Stomach (tissue), 9 donors: Measurements from ENCODE around the gene FCHO2. TPM values are rescaled to one million over a fixed set of nuclear protein-coding genes. Genes with fewer than 3 reads are reported as not detected.

Experiments
- DNase-seq, 2 donors: peaks; one replicate each; pipeline versions ENCODE4 v3.0.0 to v3.0.0-alpha.2; 2013 to 2019
- H3K27ac ChIP-seq, 5 donors: fragments of 200-600 bp in 4 of 5; sonication (generic) in 4 of 5; one replicate each; pipeline ENCODE4 v1.5.1; 2013 to 2019; ENCODE audit warnings: mild to moderate bottlenecking in 1 of 5, moderate library complexity in 1 of 5
- H3K27me3 ChIP-seq, 3 donors: fragments of 200-600 bp; sonication (generic); one replicate each; pipeline ENCODE4 v1.5.1; 2017 to 2019; ENCODE audit warnings: mixed run types in 1 of 3
- H3K36me3 ChIP-seq, 4 donors: fragments of 200-600 bp; sonication (generic); 1 replicate in 3 of 4; 2 replicates in 1 of 4; pipeline ENCODE4 v1.5.1; 2016 to 2019
- H3K4me1 ChIP-seq, 4 donors: fragments of 200-600 bp; sonication (generic); one replicate each; pipeline ENCODE4 v1.5.1; 2016 to 2019
- H3K4me3 ChIP-seq, 4 donors: fragments of 200-600 bp; sonication (generic) in 3 of 4; one replicate each; pipeline ENCODE4 v1.5.1; 2016 to 2019; ENCODE audit warnings: mild to moderate bottlenecking in 1 of 4
- H3K9me3 ChIP-seq, 4 donors: fragments of 200-600 bp; sonication (generic); one replicate each; pipeline ENCODE4 v1.5.1; 2016 to 2019
- EP300 ChIP-seq: sonication (generic); formaldehyde crosslinking; IDR thresholded peaks from one replicate; pipeline ENCODE4 v1.6.1; 2017; ENCODE audit warnings: antibody characterized with exemption
- POLR2A ChIP-seq, 4 donors: fragments of 450-650 bp; IDR thresholded peaks; one replicate each; pipeline ENCODE4 v1.6.1; 2016; ENCODE audit warnings: antibody characterized with exemption in 4 of 4, control low read depth in 2 of 4, mild to moderate bottlenecking in 1 of 4, moderate library complexity in 1 of 4
- POLR2AphosphoS5 ChIP-seq, 3 donors: sonication (generic); formaldehyde crosslinking; IDR thresholded peaks; one replicate each; pipeline ENCODE4 v1.6.1; 2016; ENCODE audit warnings: antibody characterized with exemption in 3 of 3
- WGBS, 5 donors: extraction: QIAGEN DNeasy Blood & Tissue Kit in 3 of 5; methylation state at CpG; one replicate each; pipeline versions ENCODE4 v1.1.5 to v1.1.7; 2013 to 2018; 5-methylcytosine and 5-hydroxymethylcytosine counted together
- intact Hi-C: fragments of 100-400 bp; cut with DNase I; formaldehyde crosslinking; loops from one replicate; pipeline ENCODE4 v1.15.1; 2023; ENCODE audit warnings: low total_unique reads
- polyA plus RNA-seq, 3 donors: library from polyadenylated mRNA; stranded (reverse); fragments of 200-250 nt; gene quantifications; one replicate each; pipeline ENCODE4 v1.2.3, GENCODE V29; 2013
- total RNA-seq, 5 donors: library from RNA; depleted of rRNA; stranded (reverse); fragments of >200 nt; gene quantifications; one replicate each; pipeline versions ENCODE4 v1.1.0 to v1.2.3, GENCODE V29; 2014 to 2016
- TF ChIP-seq, protein P1 (sequence below), 7 experiments: fragments of 450-650 bp in 4 of 7; fragments of 200-600 bp in 3 of 7; sonication (generic) in 3 of 7; IDR thresholded peaks; one replicate each; pipeline ENCODE4 v1.5.1; 2016 to 2019; ENCODE audit warnings: antibody characterized with exemption in 7 of 7, control low read depth in 2 of 7, mild to moderate bottlenecking in 1 of 7
- donor health status: healthy with polysubstance abuse.
- donor health status: Bipolar disorder and iron deficiency.
- donor health status: healthy.

The FCHO2 gene
- total and polyA plus RNA-seq, 8 donors = 6.9 to 46.1 (median 13.8) TPM

DNA sequence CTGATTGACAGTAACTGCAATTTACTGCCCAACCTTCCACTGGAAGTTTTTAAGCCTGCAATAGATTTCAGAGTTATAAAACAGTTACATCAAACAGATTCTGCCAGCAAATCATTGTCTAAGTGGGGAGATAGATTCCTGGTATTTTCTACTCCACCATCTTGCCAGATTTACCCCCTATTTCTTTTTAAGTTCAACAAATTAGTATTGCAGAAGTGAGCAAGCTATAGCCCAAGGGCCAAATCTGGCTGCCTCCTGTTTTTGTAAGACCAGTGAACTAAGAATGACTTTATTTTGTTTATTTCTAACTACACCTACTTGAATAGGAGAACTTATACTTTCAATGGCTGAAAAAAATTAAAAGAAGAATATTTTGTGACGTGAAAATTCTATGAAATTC, 155.7 kb downstream of the FCHO2 start:
- H3K4me1 ChIP-seq = peaks cover 0 to 5% (median 0%) of the 10 kb centered on the region in 4 donors
- no peak for TF ChIP-seq POLR2AphosphoS5 (IDR thresholded peaks at IDR 0.05)
- TF ChIP-seq, protein P1, sequence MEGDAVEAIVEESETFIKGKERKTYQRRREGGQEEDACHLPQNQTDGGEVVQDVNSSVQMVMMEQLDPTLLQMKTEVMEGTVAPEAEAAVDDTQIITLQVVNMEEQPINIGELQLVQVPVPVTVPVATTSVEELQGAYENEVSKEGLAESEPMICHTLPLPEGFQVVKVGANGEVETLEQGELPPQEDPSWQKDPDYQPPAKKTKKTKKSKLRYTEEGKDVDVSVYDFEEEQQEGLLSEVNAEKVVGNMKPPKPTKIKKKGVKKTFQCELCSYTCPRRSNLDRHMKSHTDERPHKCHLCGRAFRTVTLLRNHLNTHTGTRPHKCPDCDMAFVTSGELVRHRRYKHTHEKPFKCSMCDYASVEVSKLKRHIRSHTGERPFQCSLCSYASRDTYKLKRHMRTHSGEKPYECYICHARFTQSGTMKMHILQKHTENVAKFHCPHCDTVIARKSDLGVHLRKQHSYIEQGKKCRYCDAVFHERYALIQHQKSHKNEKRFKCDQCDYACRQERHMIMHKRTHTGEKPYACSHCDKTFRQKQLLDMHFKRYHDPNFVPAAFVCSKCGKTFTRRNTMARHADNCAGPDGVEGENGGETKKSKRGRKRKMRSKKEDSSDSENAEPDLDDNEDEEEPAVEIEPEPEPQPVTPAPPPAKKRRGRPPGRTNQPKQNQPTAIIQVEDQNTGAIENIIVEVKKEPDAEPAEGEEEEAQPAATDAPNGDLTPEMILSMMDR (IDR thresholded peaks at IDR 0.05) = no peak
- TF ChIP-seq EP300 = no peak
- TF ChIP-seq POLR2A (IDR thresholded peaks at IDR 0.05) = no peak
- intact Hi-C loops = no loop called here
- peaks cover 0 to 6% (median 0%) of the 10 kb centered on the region in 4 donors for H3K9me3 ChIP-seq
- H3K27ac ChIP-seq = no peak overlapping the region
- H3K36me3 ChIP-seq = no peaks in the 10 kb centered on the region
- WGBS, 5 donors = 87 to 97% (median 91%) methylated on average over 1 of the region's 1 CpG
- no peak for DNase-seq
- no peak overlapping the region for H3K4me3 ChIP-seq
- H3K27me3 ChIP-seq = no peaks in the 10 kb centered on the region

DNA sequence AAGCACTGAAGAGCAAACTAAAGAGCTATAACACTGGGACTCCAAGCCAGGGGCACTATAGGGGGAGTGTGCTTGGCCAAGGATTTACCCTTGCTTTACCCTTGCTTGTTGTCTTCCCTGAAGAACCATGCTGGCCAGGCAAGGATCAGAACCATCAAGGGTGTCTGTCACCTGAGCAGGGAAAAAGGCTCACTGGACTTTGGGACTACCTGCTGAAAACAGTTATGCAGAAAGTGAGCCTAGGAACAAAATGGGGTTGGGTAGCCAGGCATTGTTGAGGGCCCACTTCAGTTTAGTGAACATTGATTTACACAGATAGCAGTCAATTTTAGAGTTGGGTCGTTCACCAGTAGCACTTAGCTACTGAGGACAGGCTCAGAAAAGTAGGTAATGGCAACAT, 156.5 kb downstream of the FCHO2 start:
- peaks cover 0 to 6% (median 0%) of the 10 kb centered on the region in 4 donors for H3K9me3 ChIP-seq
- H3K36me3 ChIP-seq = no peaks in the 10 kb centered on the region
- TF ChIP-seq POLR2A (IDR thresholded peaks at IDR 0.05) (no peak), EP300 (no peak), POLR2AphosphoS5 (IDR thresholded peaks at IDR 0.05) (no peak)
- TF ChIP-seq, protein P1 (IDR thresholded peaks at IDR 0.05) = no peak
- 78 to 88% (median 83%) methylated on average over 1 of the region's 1 CpG for WGBS, 5 donors
- H3K4me3 ChIP-seq = no peak overlapping the region
- no peak for DNase-seq
- intact Hi-C loops = no loop called here
- no peak overlapping the region for H3K27ac ChIP-seq
- H3K4me1 ChIP-seq = peaks cover 0 to 5% (median 0%) of the 10 kb centered on the region in 4 donors
- no peaks in the 10 kb centered on the region for H3K27me3 ChIP-seq

DNA sequence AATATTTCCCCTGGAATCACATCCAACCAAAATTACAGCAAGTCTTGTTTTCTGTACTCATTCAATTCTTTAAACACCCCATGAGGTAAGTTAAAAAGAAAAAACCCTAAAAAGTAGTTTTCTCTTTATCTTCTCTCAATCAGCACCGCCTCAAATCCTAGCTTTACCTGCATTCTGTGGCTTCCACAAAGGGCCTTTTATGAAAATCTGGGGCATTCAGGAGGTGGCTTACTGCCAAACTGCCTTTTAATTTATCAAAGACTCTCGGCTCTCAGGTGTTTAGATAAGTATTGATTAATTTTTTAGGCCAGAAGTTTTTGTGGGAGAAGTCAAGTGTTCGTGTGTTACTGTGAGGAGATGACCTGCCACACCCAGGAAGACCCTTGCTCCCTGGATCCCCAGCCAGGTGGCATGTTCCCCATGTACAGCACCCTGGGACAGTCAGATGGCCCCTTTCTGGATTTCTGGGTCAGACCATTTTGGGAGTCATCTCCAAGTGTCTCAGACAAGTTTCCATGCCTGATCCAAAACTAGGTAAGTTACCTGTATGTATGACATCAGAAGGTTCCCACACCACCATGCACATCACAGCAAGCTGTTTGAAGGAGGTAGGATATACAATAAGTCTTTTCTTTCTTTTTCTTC, 158.3 kb downstream of the FCHO2 start:
- no peaks in the 10 kb centered on the region for H3K27me3 ChIP-seq
- H3K9me3 ChIP-seq = no peaks in the 10 kb centered on the region
- no peaks in the 10 kb centered on the region for H3K36me3 ChIP-seq
- 24 to 46% (median 34%) methylated on average over 3 of the region's 3 CpGs for WGBS, 5 donors
- intact Hi-C loops = no loop called here
- TF ChIP-seq, protein P1 (IDR thresholded peaks at IDR 0.05) = no peak
- TF ChIP-seq EP300 (no peak), POLR2AphosphoS5 (IDR thresholded peaks at IDR 0.05) (no peak), POLR2A (IDR thresholded peaks at IDR 0.05) (no peak)
- no peak overlapping the region for H3K27ac ChIP-seq
- peak in 1 of 2 donors; percentile 54 for DNase-seq
- no peak overlapping the region for H3K4me3 ChIP-seq
- H3K4me1 ChIP-seq = peaks cover 0 to 11% (median 0%) of the 10 kb centered on the region in 4 donors

DNA sequence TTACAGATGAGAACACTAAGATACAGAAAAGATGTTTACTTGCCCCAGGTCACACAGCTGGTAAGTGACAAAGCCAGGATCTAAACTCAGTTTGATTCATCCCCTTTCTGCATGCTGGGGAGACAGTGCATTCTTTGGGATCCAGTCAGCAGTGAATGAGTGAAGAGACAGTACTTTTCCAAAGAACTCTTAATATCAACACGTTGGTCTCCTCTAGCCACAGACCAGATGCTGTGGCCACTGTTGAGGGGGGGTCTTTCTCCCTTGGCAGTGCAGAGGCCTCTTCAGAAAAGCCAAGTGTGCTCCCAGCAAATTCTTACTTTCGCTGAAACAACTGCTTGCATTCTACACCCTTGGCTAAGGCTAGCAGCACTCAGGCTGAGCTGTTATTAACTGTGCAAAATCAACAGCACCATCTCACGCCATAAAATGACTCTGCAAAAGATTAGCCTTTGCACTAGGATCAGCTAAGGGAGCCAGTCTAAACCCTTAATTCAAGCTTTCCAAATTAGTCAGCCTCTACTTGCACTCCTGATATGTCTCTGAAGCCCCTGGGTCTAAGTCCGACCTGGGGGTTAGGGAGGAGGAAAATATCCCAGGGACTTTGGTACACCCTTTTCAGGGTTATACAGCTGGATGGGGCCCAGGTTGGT, 159.7 kb downstream of the FCHO2 start:
- TF ChIP-seq, protein P1 (IDR thresholded peaks at IDR 0.05) = no peak
- no peak for TF ChIP-seq EP300
- no peak for TF ChIP-seq POLR2A (IDR thresholded peaks at IDR 0.05)
- TF ChIP-seq POLR2AphosphoS5 (IDR thresholded peaks at IDR 0.05) = no peak
- peak in 1 of 2 donors; percentile 46 for DNase-seq
- 36 to 50% (median 42%) methylated on average over 4 of the region's 4 CpGs for WGBS, 5 donors

More for the DNA sequence above, 159.7 kb downstream of the FCHO2 start:
- intact Hi-C loops = no loop called here
- no peak overlapping the region for H3K27ac ChIP-seq
- H3K27me3 ChIP-seq = peaks cover 0 to 12% (median 7%) of the 10 kb centered on the region in 3 donors
- peaks cover 7 to 18% (median 11%) of the 10 kb centered on the region in 4 donors for H3K4me1 ChIP-seq
- H3K9me3 ChIP-seq = no peaks in the 10 kb centered on the region
- no peak overlapping the region for H3K4me3 ChIP-seq
- H3K36me3 ChIP-seq = no peaks in the 10 kb centered on the region
